B cell (primary cell): ENCODE data around the gene AADAC.

Experiments used
- EZH2 ChIP-seq: IDR thresholded peaks from 2 replicates; pipeline ENCODE4 v1.6.1; 2012; ENCODE audit warnings: borderline replicate concordance, low read depth, mild to moderate bottlenecking, moderate library complexity, low read length; ENCODE audit not compliant: insufficient read depth, poor library complexity, severe bottlenecking
- TF ChIP-seq, protein P1 (sequence below): fragments of 200-600 bp; IDR thresholded peaks from one replicate; pipeline ENCODE4 v1.8.0; 2022; ENCODE audit warnings: antibody characterized with exemption, mild to moderate bottlenecking

- TF ChIP-seq, protein P1, sequence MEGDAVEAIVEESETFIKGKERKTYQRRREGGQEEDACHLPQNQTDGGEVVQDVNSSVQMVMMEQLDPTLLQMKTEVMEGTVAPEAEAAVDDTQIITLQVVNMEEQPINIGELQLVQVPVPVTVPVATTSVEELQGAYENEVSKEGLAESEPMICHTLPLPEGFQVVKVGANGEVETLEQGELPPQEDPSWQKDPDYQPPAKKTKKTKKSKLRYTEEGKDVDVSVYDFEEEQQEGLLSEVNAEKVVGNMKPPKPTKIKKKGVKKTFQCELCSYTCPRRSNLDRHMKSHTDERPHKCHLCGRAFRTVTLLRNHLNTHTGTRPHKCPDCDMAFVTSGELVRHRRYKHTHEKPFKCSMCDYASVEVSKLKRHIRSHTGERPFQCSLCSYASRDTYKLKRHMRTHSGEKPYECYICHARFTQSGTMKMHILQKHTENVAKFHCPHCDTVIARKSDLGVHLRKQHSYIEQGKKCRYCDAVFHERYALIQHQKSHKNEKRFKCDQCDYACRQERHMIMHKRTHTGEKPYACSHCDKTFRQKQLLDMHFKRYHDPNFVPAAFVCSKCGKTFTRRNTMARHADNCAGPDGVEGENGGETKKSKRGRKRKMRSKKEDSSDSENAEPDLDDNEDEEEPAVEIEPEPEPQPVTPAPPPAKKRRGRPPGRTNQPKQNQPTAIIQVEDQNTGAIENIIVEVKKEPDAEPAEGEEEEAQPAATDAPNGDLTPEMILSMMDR = no peak
- TF ChIP-seq EZH2 = no peak
These were observed 29.4 kb downstream of the AADAC start for GRCh38 chr3:151843275-151843674.
